ENCODE data around the gene SHOC2. TPM values are rescaled to one million over a fixed set of nuclear protein-coding genes. Genes with fewer than 3 reads are reported as not detected.

The SHOC2 gene
- total and polyA plus RNA-seq, 2 experiments from 2014 or later = 23.3 to 33.3 TPM

DNA sequence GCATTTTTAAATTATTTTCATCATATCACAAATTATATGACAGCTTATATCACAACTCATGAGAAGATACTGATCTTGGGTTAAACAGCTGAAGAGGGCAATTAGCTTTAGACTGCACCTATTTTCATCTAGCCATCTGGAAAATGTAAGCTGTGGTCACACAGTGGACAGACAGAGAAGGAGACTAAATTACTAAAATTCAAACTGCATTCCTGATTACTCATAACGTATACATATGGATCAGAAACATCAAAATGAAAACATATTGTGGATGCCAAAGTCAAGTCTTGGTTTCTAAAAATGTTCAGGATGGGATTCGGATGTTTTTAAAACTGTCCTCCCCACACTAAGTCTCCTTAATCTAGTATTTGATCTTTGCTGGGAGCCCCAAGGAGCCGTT lies 7.0 kb upstream of the SHOC2 start:
- peaks cover 25% of the 10 kb centered on the region for H3K4me1 Mint-ChIP-seq
- Histone ChIP-seq H3K79me2 (replicated peaks; ENCODE audit: insufficient read depth) (no peaks in the 10 kb centered on the region), H3K4me1 (ENCODE audit: insufficient read depth) (peaks cover 19% of the 10 kb centered on the region), H3F3A (replicated peaks; ENCODE audit: low read depth) (no peaks in the 10 kb centered on the region), H3K4me3 (no peak overlapping the region), H4K20me1 (replicated peaks; ENCODE audit: insufficient read depth) (no peaks in the 10 kb centered on the region), H3K4me2 (no peak overlapping the region), H2AFZ (no peak overlapping the region), H3K9me2 (ENCODE audit: insufficient read depth) (no peaks in the 10 kb centered on the region), H3K27ac (ENCODE audit: low read depth) (no peak overlapping the region), H3K27me3 (ENCODE audit: insufficient read depth) (no peaks in the 10 kb centered on the region), H3K36me3 (ENCODE audit: insufficient read depth) (no peaks in the 10 kb centered on the region)
- DNase-seq (ENCODE audit: low spot score) (no peak), ATAC-seq (no peak)
- TF ChIP-seq ZNF114 (CRISPR knock-in tag; IDR thresholded peaks at IDR 0.05) = no peak
- TF ChIP-seq, protein P1, sequence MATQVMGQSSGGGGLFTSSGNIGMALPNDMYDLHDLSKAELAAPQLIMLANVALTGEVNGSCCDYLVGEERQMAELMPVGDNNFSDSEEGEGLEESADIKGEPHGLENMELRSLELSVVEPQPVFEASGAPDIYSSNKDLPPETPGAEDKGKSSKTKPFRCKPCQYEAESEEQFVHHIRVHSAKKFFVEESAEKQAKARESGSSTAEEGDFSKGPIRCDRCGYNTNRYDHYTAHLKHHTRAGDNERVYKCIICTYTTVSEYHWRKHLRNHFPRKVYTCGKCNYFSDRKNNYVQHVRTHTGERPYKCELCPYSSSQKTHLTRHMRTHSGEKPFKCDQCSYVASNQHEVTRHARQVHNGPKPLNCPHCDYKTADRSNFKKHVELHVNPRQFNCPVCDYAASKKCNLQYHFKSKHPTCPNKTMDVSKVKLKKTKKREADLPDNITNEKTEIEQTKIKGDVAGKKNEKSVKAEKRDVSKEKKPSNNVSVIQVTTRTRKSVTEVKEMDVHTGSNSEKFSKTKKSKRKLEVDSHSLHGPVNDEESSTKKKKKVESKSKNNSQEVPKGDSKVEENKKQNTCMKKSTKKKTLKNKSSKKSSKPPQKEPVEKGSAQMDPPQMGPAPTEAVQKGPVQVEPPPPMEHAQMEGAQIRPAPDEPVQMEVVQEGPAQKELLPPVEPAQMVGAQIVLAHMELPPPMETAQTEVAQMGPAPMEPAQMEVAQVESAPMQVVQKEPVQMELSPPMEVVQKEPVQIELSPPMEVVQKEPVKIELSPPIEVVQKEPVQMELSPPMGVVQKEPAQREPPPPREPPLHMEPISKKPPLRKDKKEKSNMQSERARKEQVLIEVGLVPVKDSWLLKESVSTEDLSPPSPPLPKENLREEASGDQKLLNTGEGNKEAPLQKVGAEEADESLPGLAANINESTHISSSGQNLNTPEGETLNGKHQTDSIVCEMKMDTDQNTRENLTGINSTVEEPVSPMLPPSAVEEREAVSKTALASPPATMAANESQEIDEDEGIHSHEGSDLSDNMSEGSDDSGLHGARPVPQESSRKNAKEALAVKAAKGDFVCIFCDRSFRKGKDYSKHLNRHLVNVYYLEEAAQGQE (IDR thresholded peaks at IDR 0.05; ENCODE audit: unreplicated experiment) = no peak
- TF ChIP-seq ZNF331 (CRISPR knock-in tag; IDR thresholded peaks at IDR 0.05; ENCODE audit: low read depth) = no peak
- no peak for TF ChIP-seq JUNB (IDR thresholded peaks at IDR 0.05; ENCODE audit: unreplicated experiment)
- TF ChIP-seq STAT1 (IDR thresholded peaks at IDR 0.05; ENCODE audit: unreplicated experiment) = no peak
- TF ChIP-seq CREB1 (CRISPR knock-in tag; IDR thresholded peaks at IDR 0.05; ENCODE audit: low read depth) = no peak
- no peak for TF ChIP-seq ETS1 (IDR thresholded peaks at IDR 0.05)
- TF ChIP-seq EZH2 (IDR thresholded peaks at IDR 0.05; ENCODE audit: low read depth, unreplicated experiment) = no peak
- TF ChIP-seq, protein P2, sequence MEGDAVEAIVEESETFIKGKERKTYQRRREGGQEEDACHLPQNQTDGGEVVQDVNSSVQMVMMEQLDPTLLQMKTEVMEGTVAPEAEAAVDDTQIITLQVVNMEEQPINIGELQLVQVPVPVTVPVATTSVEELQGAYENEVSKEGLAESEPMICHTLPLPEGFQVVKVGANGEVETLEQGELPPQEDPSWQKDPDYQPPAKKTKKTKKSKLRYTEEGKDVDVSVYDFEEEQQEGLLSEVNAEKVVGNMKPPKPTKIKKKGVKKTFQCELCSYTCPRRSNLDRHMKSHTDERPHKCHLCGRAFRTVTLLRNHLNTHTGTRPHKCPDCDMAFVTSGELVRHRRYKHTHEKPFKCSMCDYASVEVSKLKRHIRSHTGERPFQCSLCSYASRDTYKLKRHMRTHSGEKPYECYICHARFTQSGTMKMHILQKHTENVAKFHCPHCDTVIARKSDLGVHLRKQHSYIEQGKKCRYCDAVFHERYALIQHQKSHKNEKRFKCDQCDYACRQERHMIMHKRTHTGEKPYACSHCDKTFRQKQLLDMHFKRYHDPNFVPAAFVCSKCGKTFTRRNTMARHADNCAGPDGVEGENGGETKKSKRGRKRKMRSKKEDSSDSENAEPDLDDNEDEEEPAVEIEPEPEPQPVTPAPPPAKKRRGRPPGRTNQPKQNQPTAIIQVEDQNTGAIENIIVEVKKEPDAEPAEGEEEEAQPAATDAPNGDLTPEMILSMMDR (conservative IDR thresholded peaks at IDR 0.05; ENCODE audit: low read depth in 2 of 2) = no peak
- no peak for TF ChIP-seq NANOG (IDR thresholded peaks at IDR 0.05; ENCODE audit: borderline replicate concordance)
- TF ChIP-seq, protein P3, sequence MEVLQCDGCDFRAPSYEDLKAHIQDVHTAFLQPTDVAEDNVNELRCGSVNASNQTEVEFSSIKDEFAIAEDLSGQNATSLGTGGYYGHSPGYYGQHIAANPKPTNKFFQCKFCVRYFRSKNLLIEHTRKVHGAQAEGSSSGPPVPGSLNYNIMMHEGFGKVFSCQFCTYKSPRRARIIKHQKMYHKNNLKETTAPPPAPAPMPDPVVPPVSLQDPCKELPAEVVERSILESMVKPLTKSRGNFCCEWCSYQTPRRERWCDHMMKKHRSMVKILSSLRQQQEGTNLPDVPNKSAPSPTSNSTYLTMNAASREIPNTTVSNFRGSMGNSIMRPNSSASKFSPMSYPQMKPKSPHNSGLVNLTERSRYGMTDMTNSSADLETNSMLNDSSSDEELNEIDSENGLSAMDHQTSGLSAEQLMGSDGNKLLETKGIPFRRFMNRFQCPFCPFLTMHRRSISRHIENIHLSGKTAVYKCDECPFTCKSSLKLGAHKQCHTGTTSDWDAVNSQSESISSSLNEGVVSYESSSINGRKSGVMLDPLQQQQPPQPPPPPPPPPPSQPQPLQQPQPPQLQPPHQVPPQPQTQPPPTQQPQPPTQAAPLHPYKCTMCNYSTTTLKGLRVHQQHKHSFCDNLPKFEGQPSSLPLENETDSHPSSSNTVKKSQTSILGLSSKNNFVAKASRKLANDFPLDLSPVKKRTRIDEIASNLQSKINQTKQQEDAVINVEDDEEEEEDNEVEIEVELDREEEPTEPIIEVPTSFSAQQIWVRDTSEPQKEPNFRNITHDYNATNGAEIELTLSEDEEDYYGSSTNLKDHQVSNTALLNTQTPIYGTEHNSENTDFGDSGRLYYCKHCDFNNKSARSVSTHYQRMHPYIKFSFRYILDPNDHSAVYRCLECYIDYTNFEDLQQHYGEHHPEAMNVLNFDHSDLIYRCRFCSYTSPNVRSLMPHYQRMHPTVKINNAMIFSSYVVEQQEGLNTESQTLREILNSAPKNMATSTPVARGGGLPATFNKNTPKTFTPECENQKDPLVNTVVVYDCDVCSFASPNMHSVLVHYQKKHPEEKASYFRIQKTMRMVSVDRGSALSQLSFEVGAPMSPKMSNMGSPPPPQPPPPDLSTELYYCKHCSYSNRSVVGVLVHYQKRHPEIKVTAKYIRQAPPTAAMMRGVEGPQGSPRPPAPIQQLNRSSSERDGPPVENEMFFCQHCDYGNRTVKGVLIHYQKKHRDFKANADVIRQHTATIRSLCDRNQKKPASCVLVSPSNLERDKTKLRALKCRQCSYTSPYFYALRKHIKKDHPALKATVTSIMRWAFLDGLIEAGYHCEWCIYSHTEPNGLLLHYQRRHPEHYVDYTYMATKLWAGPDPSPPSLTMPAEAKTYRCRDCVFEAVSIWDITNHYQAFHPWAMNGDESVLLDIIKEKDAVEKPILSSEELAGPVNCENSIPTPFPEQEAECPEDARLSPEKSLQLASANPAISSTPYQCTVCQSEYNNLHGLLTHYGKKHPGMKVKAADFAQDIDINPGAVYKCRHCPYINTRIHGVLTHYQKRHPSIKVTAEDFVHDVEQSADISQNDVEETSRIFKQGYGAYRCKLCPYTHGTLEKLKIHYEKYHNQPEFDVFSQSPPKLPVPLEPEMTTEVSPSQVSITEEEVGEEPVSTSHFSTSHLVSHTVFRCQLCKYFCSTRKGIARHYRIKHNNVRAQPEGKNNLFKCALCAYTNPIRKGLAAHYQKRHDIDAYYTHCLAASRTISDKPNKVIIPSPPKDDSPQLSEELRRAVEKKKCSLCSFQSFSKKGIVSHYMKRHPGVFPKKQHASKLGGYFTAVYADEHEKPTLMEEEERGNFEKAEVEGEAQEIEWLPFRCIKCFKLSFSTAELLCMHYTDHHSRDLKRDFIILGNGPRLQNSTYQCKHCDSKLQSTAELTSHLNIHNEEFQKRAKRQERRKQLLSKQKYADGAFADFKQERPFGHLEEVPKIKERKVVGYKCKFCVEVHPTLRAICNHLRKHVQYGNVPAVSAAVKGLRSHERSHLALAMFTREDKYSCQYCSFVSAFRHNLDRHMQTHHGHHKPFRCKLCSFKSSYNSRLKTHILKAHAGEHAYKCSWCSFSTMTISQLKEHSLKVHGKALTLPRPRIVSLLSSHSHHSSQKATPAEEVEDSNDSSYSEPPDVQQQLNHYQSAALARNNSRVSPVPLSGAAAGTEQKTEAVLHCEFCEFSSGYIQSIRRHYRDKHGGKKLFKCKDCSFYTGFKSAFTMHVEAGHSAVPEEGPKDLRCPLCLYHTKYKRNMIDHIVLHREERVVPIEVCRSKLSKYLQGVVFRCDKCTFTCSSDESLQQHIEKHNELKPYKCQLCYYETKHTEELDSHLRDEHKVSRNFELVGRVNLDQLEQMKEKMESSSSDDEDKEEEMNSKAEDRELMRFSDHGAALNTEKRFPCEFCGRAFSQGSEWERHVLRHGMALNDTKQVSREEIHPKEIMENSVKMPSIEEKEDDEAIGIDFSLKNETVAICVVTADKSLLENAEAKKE (CRISPR knock-in tag; IDR thresholded peaks at IDR 0.05) = no peak
- no peak for TF ChIP-seq EZH2phosphoT487 (IDR thresholded peaks at IDR 0.05; ENCODE audit: unreplicated experiment)
- no peaks in the 10 kb centered on the region for H3K9me3 Mint-ChIP-seq
- peaks cover 2% of the 10 kb centered on the region for H3K27me3 Mint-ChIP-seq (ENCODE audit: insufficient read depth, low read depth, poor library complexity)
- H3K36me3 Mint-ChIP-seq (ENCODE audit: low read depth) = 0 out of 3 replicates have a peak, but pooled peaks cover 2% of the 10 kb centered on the region
- H3K27ac Mint-ChIP-seq = no peak overlapping the region
- H3K4me3 Mint-ChIP-seq = no peak overlapping the region
